CD4-positive, alpha-beta T cell treated with Interleukin-4 for 4 hours (primary cell): ENCODE data around the gene DCDC1.

ENCODE experiments used
- DNase-seq: peaks from one replicate; pipeline ENCODE4 v3.0.0-alpha.2; 2020

Gene DCDC1

GRCh38 chr11:31214372-31214771 is 155.2 kb downstream of the DCDC1 start:
- DNase-seq = no peak

GRCh38 chr11:31199378-31199777 is 170.2 kb downstream of the DCDC1 start:
- no peak for DNase-seq

DNA sequence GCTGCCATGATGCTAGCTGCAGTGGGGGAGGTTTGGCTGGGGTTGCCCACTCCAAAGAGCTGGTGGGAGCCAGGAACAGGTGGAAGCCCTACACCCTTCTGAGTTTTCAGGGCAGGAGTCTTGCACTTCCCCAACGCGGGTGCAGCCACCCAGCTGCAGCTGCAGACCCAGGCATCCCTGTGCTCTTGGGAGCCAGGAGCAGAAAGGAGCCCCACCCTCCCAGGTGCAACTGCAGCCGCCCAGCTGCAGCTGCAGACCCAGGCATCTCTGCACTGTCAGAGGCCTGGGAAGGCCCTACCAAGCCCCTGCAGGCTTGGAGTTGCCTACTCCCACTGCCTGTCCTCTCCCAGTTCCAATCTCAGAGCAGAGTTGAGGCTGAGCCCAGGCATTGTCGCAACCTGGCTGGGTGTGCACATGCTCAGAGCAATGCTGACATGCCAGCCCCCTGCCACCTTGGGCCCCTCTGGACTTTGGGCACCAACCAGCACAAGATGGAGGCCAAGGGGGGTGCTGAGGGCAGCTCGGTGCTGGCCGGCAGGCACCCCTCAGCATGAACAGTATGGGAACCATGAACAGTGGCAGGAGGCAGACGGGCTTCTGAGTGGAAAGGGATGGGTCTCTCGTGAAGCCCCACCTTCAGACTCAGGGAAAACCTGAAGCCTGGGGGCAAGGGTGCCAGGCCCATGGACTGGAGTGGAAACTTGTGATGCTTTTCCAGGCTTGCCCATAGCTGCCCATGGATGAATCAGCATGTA is 195.4 kb downstream of the DCDC1 start:
- DNase-seq = no peak

- DNase-seq = no peak
Observed at GRCh38 chr11:31160504-31161422, 208.8 kb downstream of the DCDC1 start.

DNA sequence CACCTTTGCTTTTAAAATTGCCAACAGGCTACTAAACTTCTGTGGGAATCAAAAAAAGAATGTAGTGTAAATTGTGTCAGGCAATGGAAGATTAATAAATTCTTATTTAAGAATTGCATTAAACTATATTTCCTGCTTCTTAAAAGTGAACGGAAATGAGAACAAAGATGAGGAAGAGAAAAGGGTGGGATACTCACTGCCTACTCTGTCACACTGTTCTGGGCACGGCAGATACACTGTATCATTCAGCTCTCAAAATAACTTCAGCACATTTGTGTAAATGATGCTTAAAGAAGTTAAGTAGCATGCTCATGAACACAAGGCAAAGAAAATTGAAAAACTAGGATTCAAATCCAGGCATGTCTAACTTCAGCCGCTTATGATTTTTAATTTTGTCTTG is 218.7 kb downstream of the DCDC1 start:
- no peak for DNase-seq

DNA sequence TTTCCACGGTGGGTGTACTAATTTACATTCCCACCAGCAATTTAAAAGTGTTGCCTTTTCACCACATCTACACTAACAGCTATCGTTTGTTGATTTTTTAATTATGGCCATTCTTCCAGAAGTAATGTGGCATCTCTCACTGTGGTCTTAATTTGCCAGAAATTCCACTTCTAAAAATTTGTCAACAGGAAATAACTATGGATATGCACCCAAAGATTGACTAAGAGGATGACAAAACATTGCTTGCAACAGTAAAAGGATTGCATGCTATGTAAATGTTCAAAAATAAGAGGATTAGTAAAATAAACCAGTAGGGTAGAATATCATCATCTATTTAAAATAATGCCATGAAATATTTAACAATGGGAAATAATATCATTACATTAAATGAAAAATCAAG is 219.5 kb downstream of the DCDC1 start:
- no peak for DNase-seq

DNA sequence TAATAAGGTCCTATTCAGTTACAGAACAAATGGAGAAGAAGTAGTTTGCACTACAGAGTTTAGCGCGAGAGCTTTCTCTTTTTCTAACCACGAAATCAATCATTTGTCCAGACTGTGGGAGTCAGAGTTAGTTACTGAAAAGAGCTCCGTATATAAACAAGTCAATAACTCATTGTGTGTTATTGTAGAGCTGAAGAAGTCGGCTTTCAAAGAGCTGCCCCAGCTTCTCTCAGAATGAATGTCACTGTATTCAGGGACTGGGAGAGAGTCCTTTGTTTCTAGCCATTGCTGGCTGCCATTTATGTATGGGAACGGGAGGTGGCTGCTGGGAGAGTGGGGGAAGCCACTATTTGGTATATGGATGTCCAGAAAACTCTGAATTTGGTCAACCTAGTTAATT is 227.8 kb downstream of the DCDC1 start:
- no peak for DNase-seq

- DNase-seq = no peak
Observed at GRCh38 chr11:31139479-31139878, 230.1 kb downstream of the DCDC1 start.

DNA sequence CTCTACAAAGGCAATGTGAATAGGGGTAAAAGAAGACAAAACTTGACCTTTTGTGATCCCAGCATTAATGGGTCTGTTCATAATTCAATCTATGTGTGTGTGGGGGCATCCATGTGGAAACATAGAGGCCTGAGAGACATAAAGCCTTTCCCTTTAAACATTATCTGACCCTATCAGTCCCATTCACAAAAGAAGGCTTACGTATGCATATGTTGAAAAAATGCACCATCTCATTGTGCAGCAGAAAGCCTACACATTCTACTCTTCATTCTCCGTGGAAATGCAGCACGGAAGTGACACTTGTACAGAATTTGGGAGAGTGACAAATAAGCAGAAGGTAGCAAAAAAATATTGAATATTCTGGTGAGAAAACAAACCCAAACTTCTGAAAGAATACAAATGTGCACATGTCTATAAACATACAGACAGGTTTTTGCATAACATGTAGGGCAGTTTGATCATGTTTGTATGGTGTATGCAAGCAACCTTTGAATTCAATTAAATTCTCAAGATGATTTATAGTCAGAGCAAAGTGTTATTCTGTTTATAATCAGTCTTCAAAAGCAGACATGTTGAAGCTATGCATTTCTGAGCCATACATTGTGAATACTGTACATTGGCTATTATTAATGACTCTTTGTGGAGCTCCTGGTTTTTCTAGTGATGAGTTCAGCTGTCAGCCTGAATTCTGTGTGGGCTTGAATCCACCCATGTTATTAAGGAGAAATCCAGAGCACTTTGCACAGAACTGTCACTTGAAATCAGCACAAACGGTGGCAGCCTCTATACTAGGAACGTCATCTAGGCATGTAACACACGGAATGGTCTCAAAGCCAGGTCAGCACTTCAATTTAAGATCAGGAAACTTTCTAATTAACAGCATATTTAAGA is 236.8 kb downstream of the DCDC1 start:
- no peak for DNase-seq

DNA sequence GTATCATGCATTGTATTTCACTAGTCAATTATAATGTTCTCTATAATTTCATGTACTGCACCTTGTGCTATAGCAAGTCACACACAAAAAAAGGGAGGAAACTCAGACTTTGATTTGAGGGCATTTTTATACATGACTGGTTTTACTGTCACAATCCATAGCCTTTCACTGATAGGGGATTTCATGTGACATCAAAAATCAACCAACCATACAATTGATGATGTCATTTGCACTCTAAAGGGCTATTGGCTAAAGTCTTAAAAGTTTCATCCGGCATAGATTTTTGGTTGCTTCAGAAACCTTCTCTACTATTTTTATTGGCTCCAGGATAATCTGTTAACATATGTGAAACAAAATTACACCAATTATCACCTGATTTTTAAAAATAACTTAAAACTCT is 237.8 kb downstream of the DCDC1 start:
- DNase-seq = no peak

DNA sequence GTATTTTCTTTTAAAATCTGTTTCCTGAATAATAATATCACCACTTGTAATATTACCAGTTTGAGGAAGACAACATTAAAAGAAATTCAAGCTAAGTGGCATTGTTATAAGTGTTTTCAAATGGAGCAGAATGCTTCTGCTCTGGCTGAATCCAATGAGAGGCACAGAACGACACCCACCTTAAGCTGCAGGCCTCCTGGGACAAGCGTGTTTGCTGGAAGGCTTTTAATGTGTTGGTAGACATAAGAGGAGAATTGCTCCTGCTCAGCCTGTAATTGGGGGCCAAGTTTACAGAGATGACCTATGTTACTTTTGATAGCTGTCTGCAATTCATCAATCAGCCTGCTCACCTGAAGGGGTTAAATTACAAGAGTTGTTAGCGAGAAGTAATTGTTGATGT is 242.2 kb downstream of the DCDC1 start:
- DNase-seq = no peak

DNA sequence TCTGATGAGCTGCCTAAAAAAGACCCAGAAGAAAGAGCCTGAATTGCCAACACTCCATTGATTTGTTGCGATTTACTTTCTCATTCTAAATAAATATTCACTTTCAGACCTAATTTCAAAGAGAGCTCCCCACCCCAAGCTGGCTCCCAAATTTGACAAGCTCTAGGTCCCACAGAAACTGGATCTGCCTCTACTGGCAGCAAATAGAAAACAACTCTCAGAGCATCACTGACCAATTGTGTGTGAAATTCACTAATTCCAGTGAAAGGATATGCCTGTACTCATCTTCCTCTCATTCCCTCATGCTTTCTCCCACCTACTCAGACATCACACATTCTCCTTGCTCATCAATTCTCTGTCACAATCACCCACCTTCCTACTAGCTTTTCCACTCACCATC is 249.1 kb downstream of the DCDC1 start:
- DNase-seq = no peak

GRCh38 chr11:31118566-31118965 is 251.0 kb downstream of the DCDC1 start:
- DNase-seq = no peak

GRCh38 chr11:31117038-31117437 is 252.5 kb downstream of the DCDC1 start:
- no peak for DNase-seq

GRCh38 chr11:31114442-31114841 is 255.1 kb downstream of the DCDC1 start:
- no peak for DNase-seq

DNA sequence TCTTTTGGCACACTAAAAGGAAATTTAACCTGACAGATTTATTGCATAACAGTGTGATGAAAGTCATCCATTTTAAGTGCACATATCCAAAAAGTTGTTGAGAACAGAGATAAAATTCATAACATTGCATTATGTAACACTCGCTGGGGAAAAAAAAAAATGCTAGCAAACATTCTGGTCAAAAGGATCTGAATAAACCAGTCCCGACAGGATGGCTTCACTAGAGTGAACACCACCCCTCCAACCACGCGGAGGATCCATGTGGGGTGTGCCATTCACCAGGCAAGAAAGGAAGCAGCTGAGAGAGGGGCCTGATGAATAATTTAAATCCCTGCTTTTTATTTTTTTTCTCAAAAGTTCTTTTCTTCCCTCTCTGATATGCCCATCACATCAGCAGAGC is 258.7 kb downstream of the DCDC1 start:
- DNase-seq = no peak

DNA sequence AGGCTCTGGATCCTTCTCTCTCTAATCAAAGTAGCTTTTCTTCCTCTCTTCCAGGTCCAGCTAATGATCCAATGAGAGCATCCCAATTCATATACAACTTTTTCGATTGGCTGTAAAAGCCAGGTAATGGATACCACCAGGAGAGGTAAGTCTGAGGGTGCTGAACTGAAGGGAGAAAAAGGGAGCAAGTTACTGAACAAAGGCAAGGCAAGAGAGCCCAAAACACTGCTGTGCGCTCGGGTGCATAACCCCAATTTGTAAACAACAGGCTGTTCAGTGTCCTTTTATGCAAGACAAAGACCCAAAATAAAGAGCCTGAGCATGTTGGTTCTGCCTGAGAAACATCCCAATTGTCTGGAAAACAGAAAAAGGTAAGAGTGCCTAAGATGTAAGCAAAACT is 260.1 kb downstream of the DCDC1 start:
- no peak for DNase-seq

DNA sequence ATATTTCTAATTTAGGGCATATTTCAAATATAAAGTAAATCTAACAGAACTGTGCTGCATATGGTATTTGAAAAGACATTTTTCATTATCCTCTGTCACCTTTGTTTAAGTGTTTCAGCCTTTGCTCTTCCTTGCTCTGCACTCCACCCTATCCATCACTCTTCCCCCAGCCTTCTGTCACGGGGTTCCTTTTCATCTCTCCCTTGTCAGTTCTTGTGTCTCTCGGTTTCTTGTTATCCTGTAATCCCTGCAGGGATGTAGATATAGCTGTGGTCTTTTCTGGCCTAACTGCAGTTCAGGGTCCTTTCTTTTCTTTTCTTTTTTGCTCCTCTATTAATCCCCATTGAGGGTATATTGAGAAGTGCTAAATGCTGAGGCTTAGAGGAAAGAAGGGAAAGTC is 261.9 kb downstream of the DCDC1 start:
- DNase-seq = no peak

- no peak for DNase-seq
Observed at GRCh38 chr11:31106968-31107576, 262.5 kb downstream of the DCDC1 start.

- DNase-seq = no peak
Observed at GRCh38 chr11:31106326-31106725, 263.2 kb downstream of the DCDC1 start.

GRCh38 chr11:31102875-31103274 is 266.7 kb downstream of the DCDC1 start:
- DNase-seq = no peak

DNA sequence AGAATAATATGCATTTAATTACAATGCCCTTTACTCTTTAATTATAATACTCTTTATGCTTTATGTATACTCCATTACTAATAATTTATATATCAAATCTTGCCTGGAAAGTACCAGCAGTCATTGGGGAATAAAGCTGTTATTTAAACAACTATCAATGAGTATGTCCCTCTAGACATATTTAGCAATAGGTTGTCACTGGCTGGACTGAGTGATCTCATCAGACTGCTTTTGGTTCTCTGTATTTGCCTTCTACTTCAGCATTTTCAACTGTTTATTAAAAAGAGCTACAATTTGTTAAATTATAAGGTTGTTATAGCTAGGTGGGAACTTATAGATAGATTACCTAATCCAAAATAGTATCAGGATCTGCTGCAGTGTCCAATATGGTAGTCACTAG is 267.2 kb downstream of the DCDC1 start:
- DNase-seq = no peak
